Kidney (tissue), 14 donors: ENCODE results near the gene CYP24A1. TPM values are rescaled to one million over a fixed set of nuclear protein-coding genes. Genes with fewer than 3 reads are reported as not detected.

ENCODE experiments used
- DNase-seq, 5 donors: peaks; one replicate each; pipeline ENCODE4 v3.0.0-alpha.2; 2013 to 2020
- FAIRE-seq: peaks from 2 replicates; lab custom pipeline; 2012; peaks lifted over from hg19 to GRCh38; lab: Jason Lieb, UNC
- H3K27ac ChIP-seq, 2 donors: one replicate each; pipeline ENCODE4 v1.7.0; 2013; ENCODE audit warnings: low read depth in 2 of 2, low read length in 2 of 2, inconsistent platforms in 1 of 2
- H3K27me3 ChIP-seq: one replicate; pipeline ENCODE4 v1.7.1; 2013; ENCODE audit warnings: low read length, inconsistent platforms; ENCODE audit not compliant: control insufficient read depth, insufficient read depth
- H3K36me3 ChIP-seq, 3 donors: one replicate each; pipeline versions ENCODE4 v1.7.0 to v1.7.1; 2013; ENCODE audit warnings: low read length in 3 of 3, control low read depth in 1 of 3, inconsistent platforms in 1 of 3; ENCODE audit not compliant: insufficient read depth in 3 of 3, control insufficient read depth in 2 of 3
- H3K4me1 ChIP-seq, 3 donors: one replicate each; pipeline versions ENCODE4 v1.7.0 to v1.7.1; 2013; ENCODE audit warnings: low read length in 3 of 3, inconsistent platforms in 1 of 3, low read depth in 1 of 3; ENCODE audit not compliant: control insufficient read depth in 2 of 3, insufficient read depth in 2 of 3
- H3K4me3 ChIP-seq, 3 donors: one replicate each; pipeline versions ENCODE4 v1.7.0 to v1.8.1; 2013; ENCODE audit warnings: low read length in 3 of 3, control low read depth in 1 of 3, inconsistent platforms in 1 of 3
- H3K9ac ChIP-seq, 3 donors: one replicate each; pipeline versions ENCODE4 v1.7.0 to v1.7.1; 2013; ENCODE audit warnings: low read length in 3 of 3, control low read depth in 1 of 3, inconsistent platforms in 1 of 3
- H3K9me3 ChIP-seq, 3 donors: one replicate each; pipeline versions ENCODE4 v1.7.0 to v1.7.1; 2013; ENCODE audit warnings: low read length in 3 of 3, control low read depth in 1 of 3, inconsistent platforms in 1 of 3; ENCODE audit not compliant: control insufficient read depth in 2 of 3, insufficient read depth in 1 of 3
- intact Hi-C: fragments of 100-400 bp; cut with DNase I; formaldehyde crosslinking; loops from one replicate; pipeline ENCODE4 v1.11.1; 2022
- polyA plus RNA-seq: library from polyadenylated mRNA; stranded (reverse); fragments of 350-450 nt; fragmentation: Illumina TruSeq; extraction: RNeasy Lipid Tissue Mini Kit (QIAGEN cat#74804); gene quantifications from one replicate; pipeline ENCODE4 v1.2.3, GENCODE V29; 2014; ENCODE audit warnings: low read depth, low replicate concordance; ENCODE audit not compliant: insufficient read depth
- total RNA-seq: library from RNA; stranded (reverse); fragmentation: NEBNext Ultra II Directional; extraction: Animal tissue kit (Norgen Biotek cat#: 25700); gene quantifications from one replicate; pipeline ENCODE4 v1.2.1, GENCODE V29; 2021
- TF ChIP-seq, protein P1 (sequence below): IDR thresholded peaks from 3 replicates; pipeline ENCODE4 v1.5.1; 2012; ENCODE audit warnings: mild to moderate bottlenecking, moderate library complexity, borderline replicate concordance; ENCODE audit not compliant: insufficient read depth; ENCODE audit errors: extremely low read depth
- donor health status: control.
- donor health status: control.
- donor health status: control.
- donor health status: control.
- donor health status: control.
- donor health status: DM: yes; HTN: yes; CAD: no.
- donor health status: Normal renal cell carcinoma (clear cell type).

Gene CYP24A1
- total and polyA plus RNA-seq, 2 donors from 2014 or later = 15.4 to 39.0 TPM

- TF ChIP-seq, protein P1, sequence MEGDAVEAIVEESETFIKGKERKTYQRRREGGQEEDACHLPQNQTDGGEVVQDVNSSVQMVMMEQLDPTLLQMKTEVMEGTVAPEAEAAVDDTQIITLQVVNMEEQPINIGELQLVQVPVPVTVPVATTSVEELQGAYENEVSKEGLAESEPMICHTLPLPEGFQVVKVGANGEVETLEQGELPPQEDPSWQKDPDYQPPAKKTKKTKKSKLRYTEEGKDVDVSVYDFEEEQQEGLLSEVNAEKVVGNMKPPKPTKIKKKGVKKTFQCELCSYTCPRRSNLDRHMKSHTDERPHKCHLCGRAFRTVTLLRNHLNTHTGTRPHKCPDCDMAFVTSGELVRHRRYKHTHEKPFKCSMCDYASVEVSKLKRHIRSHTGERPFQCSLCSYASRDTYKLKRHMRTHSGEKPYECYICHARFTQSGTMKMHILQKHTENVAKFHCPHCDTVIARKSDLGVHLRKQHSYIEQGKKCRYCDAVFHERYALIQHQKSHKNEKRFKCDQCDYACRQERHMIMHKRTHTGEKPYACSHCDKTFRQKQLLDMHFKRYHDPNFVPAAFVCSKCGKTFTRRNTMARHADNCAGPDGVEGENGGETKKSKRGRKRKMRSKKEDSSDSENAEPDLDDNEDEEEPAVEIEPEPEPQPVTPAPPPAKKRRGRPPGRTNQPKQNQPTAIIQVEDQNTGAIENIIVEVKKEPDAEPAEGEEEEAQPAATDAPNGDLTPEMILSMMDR = no peak
- Histone ChIP-seq H3K27me3 (peaks cover 7% of the 10 kb centered on the region), H3K9me3 (no peaks in the 10 kb centered on the region), H3K36me3 (no peaks in the 10 kb centered on the region), H3K4me1 (no peaks in the 10 kb centered on the region), H3K27ac (no peak overlapping the region), H3K4me3 (no peak overlapping the region), H3K9ac (no peak overlapping the region)
- DNase-seq (no peak), FAIRE-seq (no peak)
- intact Hi-C loops = no loop called here
These were observed 6.2 kb upstream of the CYP24A1 start for GRCh38 chr20:54179946-54180345.

DNA sequence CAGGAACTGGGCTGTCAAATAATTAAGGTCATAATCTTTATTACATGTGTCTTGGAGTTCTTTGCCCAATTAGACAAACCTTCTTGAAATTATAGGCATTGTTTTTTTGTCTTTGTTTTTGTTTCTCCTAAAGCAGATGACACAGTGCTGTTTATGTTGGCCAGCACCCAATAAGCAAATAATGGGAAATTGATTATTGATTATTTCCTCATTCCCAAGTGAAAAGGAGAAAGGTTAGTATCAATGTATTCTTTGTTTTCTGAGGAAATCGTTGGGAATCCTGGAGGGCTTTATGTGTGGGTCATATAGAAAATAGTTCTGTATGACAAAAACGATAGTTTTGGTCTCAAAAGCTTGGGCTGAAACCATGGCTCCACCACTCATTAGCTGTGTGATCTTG, 4.5 kb upstream of the CYP24A1 start:
- Histone ChIP-seq H3K27me3 (peaks cover 17% of the 10 kb centered on the region), H3K9me3 (no peaks in the 10 kb centered on the region), H3K36me3 (no peaks in the 10 kb centered on the region), H3K4me1 (peaks cover 0 to 3% (median 0%) of the 10 kb centered on the region in 3 donors), H3K9ac (no peak overlapping the region), H3K27ac (no peak overlapping the region), H3K4me3 (no peak overlapping the region)
- intact Hi-C loops = no loop called here
- DNase-seq (no peak), FAIRE-seq (no peak)
- TF ChIP-seq, protein P1 = no peak

GRCh38 chr20:54177378-54177777, 3.6 kb upstream of the CYP24A1 start:
- Histone ChIP-seq H3K4me3 (no peak overlapping the region), H3K9me3 (no peaks in the 10 kb centered on the region), H3K27ac (no peak overlapping the region), H3K9ac (no peak overlapping the region), H3K36me3 (no peaks in the 10 kb centered on the region), H3K27me3 (peaks cover 22% of the 10 kb centered on the region), H3K4me1 (peaks cover 0 to 7% (median 0%) of the 10 kb centered on the region in 3 donors)
- TF ChIP-seq, protein P1 = no peak
- no peak for DNase-seq
- intact Hi-C loops = no loop called here
- no peak for FAIRE-seq

- TF ChIP-seq, protein P1 = no peak
- intact Hi-C loops = no loop called here
- H3K27ac ChIP-seq = no peak overlapping the region
- no peak for DNase-seq
- no peak overlapping the region for H3K9ac ChIP-seq
- no peaks in the 10 kb centered on the region for H3K9me3 ChIP-seq
- peaks cover 0 to 7% (median 0%) of the 10 kb centered on the region in 3 donors for H3K4me1 ChIP-seq
- no peaks in the 10 kb centered on the region for H3K36me3 ChIP-seq
- no peak overlapping the region for H3K4me3 ChIP-seq
- H3K27me3 ChIP-seq = peaks cover 22% of the 10 kb centered on the region
- FAIRE-seq = no peak
These were observed 2.8 kb upstream of the CYP24A1 start for GRCh38 chr20:54176610-54177009.
